DOHH2 (cell line): ENCODE results near the gene EEIG1.

Source experiments
- H3F3A ChIP-seq: fragments of 200-600 bp; sonication (generic), shearing (Covaris generic); 2 replicates; pipeline ENCODE4 v1.6.0; 2016; ENCODE audit warnings: antibody characterized with exemption, mild to moderate bottlenecking; ENCODE audit not compliant: control insufficient read depth, insufficient read depth
- H3K27ac ChIP-seq: fragments of 200-600 bp; sonication (generic); 2 replicates; pipeline ENCODE4 v1.5.1; 2014; ENCODE audit warnings: low read depth, mild to moderate bottlenecking, low read length, moderate library complexity
- H3K27me3 ChIP-seq: fragments of 200-600 bp; sonication (generic); 2 replicates; pipeline ENCODE4 v1.6.1; 2014; ENCODE audit warnings: mild to moderate bottlenecking, low read length, mixed read lengths; ENCODE audit not compliant: control insufficient read depth
- H3K36me3 ChIP-seq: fragments of 200-600 bp; sonication (generic); 2 replicates; pipeline ENCODE4 v1.6.1; 2014; ENCODE audit warnings: mild to moderate bottlenecking, low read length, moderate library complexity, mixed read lengths; ENCODE audit not compliant: control insufficient read depth
- H3K4me1 ChIP-seq: fragments of 200-600 bp; sonication (generic); 2 replicates; pipeline ENCODE4 v1.6.1; 2014; ENCODE audit warnings: mild to moderate bottlenecking, low read length, mixed read lengths; ENCODE audit not compliant: control insufficient read depth
- H3K4me2 ChIP-seq: fragments of 200-600 bp; sonication (generic); 2 replicates; pipeline ENCODE4 v1.6.0; 2014; ENCODE audit warnings: mild to moderate bottlenecking, low read length, moderate library complexity
- H3K4me3 ChIP-seq: fragments of 200-600 bp; sonication (generic); 2 replicates; pipeline ENCODE4 v1.5.1; 2014; ENCODE audit warnings: mild to moderate bottlenecking, low read length, mixed read lengths
- H3K79me2 ChIP-seq: fragments of 200-600 bp; sonication (generic); 2 replicates; pipeline ENCODE4 v1.6.1; 2014; ENCODE audit warnings: mild to moderate bottlenecking, low read length, mixed read lengths; ENCODE audit not compliant: control insufficient read depth
- H3K9me2 ChIP-seq: fragments of 200-600 bp; sonication (generic); replicated peaks from 2 replicates; pipeline ENCODE4 v1.6.1; 2014; ENCODE audit warnings: mild to moderate bottlenecking, low read length, mixed read lengths; ENCODE audit not compliant: control insufficient read depth
- H3K9me3 ChIP-seq: fragments of 200-600 bp; sonication (generic); 2 replicates; pipeline ENCODE4 v1.6.1; 2014; ENCODE audit warnings: antibody characterized with exemption, low read length, mixed read lengths; ENCODE audit not compliant: control insufficient read depth, insufficient read depth
- H4K20me1 ChIP-seq: fragments of 200-600 bp; sonication (generic); 2 replicates; pipeline ENCODE4 v1.6.0; 2014; ENCODE audit warnings: low read depth, mild to moderate bottlenecking, antibody characterized with exemption, low read length, moderate library complexity; ENCODE audit not compliant: control insufficient read depth, insufficient read depth
- EZH2phosphoT487 ChIP-seq: fragments of 200-600 bp; sonication (generic); IDR thresholded peaks from 2 replicates; pipeline ENCODE4 v1.6.1; 2017; ENCODE audit warnings: borderline replicate concordance, mild to moderate bottlenecking, antibody characterized with exemption, low read length, moderate library complexity, mixed read lengths
- TF ChIP-seq, protein P1 (sequence below): fragments of 200-600 bp; sonication (generic); IDR thresholded peaks from one replicate; pipeline ENCODE4 v1.5.1; 2014; ENCODE audit warnings: antibody characterized with exemption, mild to moderate bottlenecking, low read depth, low read length; ENCODE audit not compliant: poor library complexity, severe bottlenecking

EEIG1 gene

GRCh38 chr9:127991757-127992274 lies 11.0 kb upstream of the EEIG1 start:
- Histone ChIP-seq H4K20me1 (no peaks in the 10 kb centered on the region), H3K4me2 (peak overlapping the region; percentile 18; the same call in 1 of the 2 replicates), H3K9me3 (no peaks in the 10 kb centered on the region), H3F3A (peaks cover 12% of the 10 kb centered on the region), H3K9me2 (no peaks in the 10 kb centered on the region), H3K27me3 (no peaks in the 10 kb centered on the region), H3K79me2 (no peaks in the 10 kb centered on the region), H3K4me3 (no peak overlapping the region), H3K27ac (no peak overlapping the region), H3K36me3 (no peaks in the 10 kb centered on the region), H3K4me1 (peaks cover 37% of the 10 kb centered on the region)
- no peak for TF ChIP-seq EZH2phosphoT487
- TF ChIP-seq, protein P1, sequence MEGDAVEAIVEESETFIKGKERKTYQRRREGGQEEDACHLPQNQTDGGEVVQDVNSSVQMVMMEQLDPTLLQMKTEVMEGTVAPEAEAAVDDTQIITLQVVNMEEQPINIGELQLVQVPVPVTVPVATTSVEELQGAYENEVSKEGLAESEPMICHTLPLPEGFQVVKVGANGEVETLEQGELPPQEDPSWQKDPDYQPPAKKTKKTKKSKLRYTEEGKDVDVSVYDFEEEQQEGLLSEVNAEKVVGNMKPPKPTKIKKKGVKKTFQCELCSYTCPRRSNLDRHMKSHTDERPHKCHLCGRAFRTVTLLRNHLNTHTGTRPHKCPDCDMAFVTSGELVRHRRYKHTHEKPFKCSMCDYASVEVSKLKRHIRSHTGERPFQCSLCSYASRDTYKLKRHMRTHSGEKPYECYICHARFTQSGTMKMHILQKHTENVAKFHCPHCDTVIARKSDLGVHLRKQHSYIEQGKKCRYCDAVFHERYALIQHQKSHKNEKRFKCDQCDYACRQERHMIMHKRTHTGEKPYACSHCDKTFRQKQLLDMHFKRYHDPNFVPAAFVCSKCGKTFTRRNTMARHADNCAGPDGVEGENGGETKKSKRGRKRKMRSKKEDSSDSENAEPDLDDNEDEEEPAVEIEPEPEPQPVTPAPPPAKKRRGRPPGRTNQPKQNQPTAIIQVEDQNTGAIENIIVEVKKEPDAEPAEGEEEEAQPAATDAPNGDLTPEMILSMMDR: no peak

- Histone ChIP-seq H3K4me3 (no peak overlapping the region), H3K9me3 (no peaks in the 10 kb centered on the region), H3K27me3 (no peaks in the 10 kb centered on the region), H3F3A (peaks cover 15% of the 10 kb centered on the region), H3K4me1 (peaks cover 43% of the 10 kb centered on the region), H3K27ac (no peak overlapping the region), H3K79me2 (no peaks in the 10 kb centered on the region), H3K36me3 (no peaks in the 10 kb centered on the region), H4K20me1 (no peaks in the 10 kb centered on the region), H3K4me2 (peak overlapping the region; percentile 18), H3K9me2 (no peaks in the 10 kb centered on the region)
- TF ChIP-seq EZH2phosphoT487: no peak
- TF ChIP-seq, protein P1: no peak
Observed at GRCh38 chr9:127991017-127991756, 10.4 kb upstream of the EEIG1 start.

DNA sequence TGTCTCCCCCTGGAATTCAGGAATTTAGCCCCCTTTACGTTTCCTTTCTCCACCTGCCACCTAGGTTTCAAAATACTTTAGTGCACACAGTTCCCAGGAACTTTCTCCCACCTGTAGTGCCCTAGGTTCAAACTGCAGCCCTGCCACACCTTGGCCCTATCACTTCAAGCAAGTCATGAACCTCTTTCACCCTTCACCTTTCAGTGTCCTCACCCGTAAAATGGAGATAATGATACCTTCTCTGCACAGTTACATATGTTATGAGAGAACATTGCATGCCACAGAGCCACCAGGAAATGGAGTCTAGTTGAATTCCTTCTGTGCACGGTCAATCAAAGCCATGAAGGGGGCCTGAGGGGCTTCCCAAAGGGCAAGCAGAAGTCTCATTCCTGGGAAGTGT lies 9.8 kb upstream of the EEIG1 start:
- peak overlapping the region; percentile 15 for H3K4me2 ChIP-seq
- no peak for TF ChIP-seq EZH2phosphoT487
- TF ChIP-seq, protein P1: no peak
- H3K4me1 ChIP-seq: peaks cover 48% of the 10 kb centered on the region
- no peaks in the 10 kb centered on the region for H4K20me1 ChIP-seq
- no peaks in the 10 kb centered on the region for H3K9me2 ChIP-seq
- H3K4me3 ChIP-seq: no peak overlapping the region
- H3K36me3 ChIP-seq: no peaks in the 10 kb centered on the region
- no peaks in the 10 kb centered on the region for H3K27me3 ChIP-seq
- H3F3A ChIP-seq: peaks cover 15% of the 10 kb centered on the region
- H3K79me2 ChIP-seq: no peaks in the 10 kb centered on the region
- H3K27ac ChIP-seq: no peak overlapping the region
- H3K9me3 ChIP-seq: no peaks in the 10 kb centered on the region
